HG02798 (cell line): ENCODE measurements around the gene C9orf72.

ENCODE experiments used
- ATAC-seq: cut with Tn5 transposase; IDR thresholded peaks from one replicate; pipeline ENCODE4 v1.9.1; 2021; ENCODE audit warnings: mild to moderate bottlenecking; ENCODE audit not compliant: unreplicated experiment, poor library complexity

Gene C9orf72

DNA sequence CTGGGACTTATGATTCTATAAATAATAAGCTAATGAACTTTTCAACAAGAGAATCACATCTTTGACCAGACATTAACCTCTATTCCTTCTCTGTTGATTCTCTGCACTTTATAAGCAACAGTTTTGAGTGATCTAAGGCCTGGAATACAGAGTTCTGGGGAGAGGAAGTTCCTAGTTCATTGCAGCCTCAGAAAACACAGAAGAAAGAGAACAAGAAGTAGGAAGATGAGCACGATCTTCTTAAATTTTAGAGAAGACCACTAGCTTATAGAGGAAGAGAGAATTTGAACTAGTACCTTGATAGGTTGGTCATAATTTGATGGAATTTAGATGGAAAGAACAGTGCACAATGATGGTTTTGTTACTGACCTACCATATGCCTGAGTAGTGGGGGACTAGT lies 8.5 kb upstream of the C9orf72 start:
- no peak for ATAC-seq

DNA sequence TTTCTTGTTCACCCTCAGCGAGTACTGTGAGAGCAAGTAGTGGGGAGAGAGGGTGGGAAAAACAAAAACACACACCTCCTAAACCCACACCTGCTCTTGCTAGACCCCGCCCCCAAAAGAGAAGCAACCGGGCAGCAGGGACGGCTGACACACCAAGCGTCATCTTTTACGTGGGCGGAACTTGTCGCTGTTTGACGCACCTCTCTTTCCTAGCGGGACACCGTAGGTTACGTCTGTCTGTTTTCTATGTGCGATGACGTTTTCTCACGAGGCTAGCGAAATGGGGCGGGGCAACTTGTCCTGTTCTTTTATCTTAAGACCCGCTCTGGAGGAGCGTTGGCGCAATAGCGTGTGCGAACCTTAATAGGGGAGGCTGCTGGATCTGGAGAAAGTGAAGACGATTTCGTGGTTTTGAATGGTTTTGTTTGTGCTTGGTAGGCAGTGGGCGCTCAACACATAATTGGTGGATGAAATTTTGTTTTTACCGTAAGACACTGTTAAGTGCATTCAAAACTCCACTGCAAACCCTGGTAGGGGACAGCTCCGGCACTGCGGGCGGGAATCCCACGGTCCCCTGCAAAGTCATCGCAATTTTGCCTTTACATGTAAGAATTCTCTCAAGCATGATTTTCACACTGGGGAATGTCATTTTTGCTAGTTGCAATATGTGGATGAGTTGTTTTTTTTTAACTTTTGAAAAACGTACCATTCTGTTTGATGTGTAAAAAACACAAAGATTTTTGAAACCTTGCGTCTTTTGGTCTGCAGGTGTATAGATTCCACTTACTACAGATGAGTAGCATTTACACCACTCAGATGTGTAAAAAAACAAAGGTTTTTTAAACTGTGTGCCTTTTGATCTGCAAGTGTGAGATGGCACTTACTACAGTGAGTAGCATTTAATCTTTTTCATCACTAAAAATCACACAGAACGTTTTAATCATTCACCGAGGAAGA lies 631 bp upstream of the C9orf72 start:
- ATAC-seq, result peak; percentile 90

DNA sequence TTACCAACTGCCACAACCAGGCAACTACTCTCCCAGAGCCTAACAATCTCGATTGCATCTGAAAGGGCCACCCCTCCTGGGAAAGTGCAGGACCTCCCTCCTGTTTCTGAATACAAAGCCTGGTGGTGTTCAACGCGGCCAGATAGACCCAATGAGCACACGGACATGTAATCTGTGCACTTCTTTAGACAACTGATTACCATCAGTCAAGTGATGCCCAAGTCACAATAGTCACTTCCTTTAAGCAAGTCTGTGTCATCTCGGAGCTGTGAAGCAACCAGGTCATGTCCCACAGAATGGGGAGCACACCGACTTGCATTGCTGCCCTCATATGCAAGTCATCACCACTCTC lies 739 bp downstream of the C9orf72 start:
- ATAC-seq, result peak; percentile 27

DNA sequence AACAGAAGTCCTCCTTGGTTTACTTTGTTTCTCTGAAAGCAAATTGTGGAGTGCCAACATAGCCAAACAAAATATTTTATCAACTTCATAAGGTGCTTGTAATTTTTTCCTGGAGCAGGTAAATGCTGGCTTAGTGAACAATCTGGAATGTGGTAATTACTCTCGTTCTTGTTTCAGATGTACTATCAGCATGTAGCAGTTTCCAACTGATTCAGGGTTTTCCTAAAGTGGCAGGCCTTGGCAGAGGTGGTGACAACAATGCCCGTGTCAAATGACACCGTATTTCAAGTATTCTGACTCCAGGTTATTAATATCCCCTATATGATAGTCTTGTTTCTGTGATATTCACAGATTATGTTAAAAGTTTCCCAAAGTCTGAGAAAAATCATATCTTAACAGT lies 1.2 kb downstream of the C9orf72 start:
- ATAC-seq, result no peak

DNA sequence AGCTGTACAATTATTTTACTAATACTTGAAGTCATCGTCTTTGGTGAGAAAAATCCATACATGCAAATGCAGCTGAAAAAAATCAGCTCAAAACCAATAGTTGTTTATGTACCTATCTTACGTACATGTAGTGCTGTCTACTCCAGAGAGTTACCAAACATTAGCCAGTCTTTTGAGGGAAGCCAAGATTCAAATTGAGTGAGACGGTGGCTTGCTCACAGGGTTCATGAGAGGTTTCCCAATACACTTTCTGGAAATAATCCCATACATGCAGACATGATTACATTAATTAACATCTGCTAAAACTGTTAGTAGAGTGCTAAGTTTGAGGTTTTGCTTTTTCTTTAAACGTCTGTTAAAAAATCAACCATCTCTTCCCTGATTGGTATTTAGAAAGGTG lies 2.3 kb downstream of the C9orf72 start:
- no peak for ATAC-seq

DNA sequence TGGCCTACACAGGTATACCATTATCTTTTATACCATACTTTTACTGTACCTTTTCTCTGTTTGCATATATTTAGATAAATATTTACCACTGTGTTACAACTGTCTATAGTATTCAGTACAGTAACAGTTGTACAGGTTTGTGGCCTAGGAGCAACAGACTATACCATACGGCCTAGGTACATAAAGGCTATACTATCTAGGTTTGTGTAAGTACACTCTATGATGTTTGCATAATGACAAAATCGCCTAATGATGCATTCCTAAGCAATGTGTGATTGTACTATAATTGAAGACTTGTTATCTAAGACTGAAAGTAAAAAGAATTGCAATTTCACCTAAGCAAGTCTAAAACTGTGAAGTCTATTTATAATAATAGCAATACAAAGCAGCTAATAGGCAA lies 3.9 kb downstream of the C9orf72 start:
- no peak for ATAC-seq

DNA sequence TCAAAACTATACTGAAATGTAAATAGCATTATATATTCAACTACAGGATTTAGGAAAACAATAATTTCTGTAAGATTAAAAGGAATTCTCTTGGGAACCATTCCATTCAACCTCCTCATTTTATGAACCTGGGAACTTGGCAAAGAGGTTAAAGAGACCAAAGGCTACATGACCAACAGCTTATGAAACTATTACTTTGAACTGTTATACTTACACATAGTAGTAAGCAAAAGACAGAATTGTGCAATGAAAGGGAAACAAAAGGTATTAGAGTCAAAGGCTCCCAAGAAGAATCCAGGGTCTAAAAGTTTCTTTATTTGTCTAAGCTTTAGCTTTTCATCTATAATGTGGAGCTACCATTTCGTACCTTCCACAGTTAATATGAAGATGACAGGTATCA lies 7.2 kb downstream of the C9orf72 start:
- no peak for ATAC-seq

DNA sequence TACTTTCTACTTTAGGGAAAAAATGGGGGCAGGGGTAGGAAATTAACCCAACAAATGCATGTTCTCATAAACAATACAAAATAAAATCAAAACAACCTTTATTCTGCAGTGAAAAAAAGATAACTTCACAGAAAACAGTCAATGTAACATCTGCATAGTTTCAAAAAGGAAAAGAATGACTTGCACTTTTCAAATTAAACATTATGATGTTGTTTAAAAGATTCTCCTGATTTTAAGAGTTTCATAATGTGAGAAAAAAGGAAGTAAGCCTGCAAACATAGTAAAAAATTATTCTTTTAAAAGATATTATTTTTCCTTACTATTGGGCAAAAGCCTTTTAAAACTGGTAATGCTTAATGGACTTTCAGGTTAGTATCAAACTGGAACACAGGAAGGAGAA lies 7.6 kb downstream of the C9orf72 start:
- ATAC-seq, result no peak

DNA sequence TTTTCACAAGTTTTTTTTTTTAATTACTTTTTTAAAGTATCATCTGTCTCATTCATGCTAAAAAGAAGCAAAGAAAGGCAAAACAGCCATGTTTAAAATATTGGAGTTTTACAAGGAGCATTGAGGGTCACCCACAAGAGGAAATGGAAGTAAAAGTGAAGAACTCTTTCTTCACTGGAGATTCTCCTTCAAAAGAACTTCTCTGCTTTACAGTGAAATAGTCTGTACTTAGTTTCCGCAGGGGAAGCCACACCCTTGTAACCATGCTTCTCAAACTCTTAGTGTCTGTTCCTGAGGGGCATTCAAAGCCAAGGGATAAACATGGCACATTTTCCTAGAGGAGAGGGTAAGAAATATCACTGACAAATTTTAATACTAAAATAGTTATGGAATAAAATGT lies 8.6 kb downstream of the C9orf72 start:
- peak; percentile 35 for ATAC-seq

DNA sequence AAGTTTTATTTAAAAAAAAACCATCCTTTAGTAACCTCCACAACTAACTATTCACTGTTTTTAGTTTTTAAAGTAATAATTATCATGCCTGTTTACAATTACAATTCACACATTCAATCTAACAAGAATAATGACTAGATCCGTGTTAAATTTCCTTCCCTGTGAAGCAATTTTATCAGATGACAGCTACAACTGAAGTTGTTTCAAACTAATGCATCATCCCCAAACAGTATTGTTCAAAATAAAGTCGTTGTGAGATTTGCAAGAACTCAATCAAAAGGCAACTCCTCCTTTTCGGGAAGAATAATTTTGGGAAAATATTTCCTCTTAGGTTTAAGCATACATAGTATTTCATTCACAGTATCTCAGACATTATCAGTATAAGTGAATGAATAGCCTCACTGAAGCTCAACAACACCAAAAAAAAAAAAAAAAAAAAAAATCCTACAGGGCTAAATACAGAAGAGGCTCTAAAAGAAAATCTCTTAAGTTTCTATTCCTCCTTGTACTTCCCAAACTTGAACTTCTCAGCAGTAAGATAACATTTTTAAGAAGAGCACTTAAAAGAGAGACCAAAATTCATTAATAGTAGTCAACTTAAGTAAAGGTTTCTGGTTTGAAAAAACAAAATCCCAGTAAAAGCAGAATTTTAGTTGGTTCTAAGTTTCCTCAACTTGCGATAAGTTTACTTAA lies 9.4 kb downstream of the C9orf72 start:
- no peak for ATAC-seq

DNA sequence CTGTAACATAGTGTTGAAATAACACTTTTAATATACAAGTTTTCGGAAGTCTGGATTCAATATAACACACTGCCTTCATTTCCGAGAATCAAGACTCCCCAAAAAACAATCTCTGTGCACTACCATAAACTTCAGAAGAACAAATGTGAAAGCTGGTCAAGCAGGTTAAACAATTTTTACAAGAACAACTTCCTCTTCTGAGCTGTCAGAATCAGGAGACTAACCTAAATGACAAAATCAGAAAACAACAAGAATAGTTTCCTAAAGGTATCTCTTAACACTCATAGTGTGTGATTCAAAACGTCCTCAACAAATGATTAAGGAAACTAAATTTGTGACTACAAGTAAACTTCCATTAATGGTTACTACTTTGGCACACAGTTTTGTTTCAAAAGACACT lies 11.6 kb downstream of the C9orf72 start:
- ATAC-seq, result no peak

DNA sequence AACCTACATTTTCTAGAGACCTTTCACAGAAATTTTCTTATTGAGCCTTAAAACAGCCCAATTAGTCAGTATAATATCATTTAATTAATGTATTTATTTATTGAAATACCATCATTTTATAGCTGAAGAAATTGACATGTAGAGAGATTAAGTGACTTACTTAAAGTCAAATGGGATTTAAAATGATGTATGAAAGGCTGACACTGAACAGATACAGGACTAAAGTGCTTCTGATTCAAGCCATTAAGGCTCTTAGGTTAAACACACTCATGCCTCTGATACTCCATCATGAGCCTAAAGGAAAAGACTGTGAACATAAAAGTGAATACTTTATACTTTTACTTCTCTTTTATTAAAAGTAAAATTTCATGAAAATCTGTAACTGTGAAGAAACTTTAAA lies 12.8 kb downstream of the C9orf72 start:
- ATAC-seq, result no peak

DNA sequence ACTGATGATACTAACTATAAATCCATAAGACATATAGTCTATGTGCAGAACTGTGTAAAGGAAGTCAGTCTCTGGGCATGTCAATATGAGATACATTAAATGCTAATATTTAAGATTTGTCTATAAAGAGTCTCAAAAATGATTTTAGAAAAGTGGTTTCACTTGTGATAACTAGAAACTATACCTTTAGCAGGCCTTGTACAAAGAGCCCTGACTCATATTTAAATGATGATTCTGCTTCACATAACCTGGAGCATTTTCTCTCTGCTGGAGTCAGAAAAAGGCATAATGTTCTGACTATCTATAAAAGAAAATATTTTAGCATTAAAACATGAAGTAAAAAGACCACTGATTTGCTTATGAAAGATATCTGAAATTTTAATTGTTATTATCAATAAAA lies 15.0 kb downstream of the C9orf72 start:
- ATAC-seq, result no peak

DNA sequence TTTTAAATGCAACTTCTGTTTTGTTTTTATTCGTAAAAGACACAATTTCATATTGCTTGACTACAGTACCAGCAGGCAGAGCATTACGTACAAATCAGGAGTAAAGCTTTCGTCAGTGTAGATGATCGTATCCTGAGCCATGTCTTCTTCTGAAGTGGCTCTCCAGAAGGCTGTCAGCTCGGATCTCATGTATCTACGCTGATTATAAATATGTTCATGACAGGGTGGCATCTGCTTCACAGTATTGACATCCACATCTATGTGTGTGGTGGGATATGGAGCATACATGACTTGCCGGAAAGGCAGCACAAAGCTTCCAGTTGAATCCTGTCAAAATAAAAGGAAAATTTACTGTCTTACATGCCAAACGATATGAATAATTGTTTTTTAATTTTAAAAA lies 16.8 kb downstream of the C9orf72 start:
- no peak for ATAC-seq

DNA sequence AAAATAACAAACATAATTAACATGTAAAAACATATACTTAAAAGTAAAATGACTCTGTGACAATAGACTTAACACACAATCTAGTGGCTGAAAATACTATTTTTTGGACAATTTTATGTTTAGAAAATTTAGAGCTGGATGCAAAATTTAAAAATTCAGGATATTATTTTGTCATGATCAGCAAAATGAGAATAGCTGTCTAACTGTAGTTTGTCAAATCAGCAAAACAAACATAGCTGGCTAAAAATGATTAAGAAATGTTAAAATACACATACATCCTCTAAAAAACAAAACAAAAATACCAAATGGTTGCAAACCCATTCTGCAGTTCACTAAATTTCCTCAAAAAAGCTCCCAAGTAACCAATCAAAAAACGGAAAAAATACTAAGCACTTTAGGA lies 18.6 kb downstream of the C9orf72 start:
- no peak for ATAC-seq

DNA sequence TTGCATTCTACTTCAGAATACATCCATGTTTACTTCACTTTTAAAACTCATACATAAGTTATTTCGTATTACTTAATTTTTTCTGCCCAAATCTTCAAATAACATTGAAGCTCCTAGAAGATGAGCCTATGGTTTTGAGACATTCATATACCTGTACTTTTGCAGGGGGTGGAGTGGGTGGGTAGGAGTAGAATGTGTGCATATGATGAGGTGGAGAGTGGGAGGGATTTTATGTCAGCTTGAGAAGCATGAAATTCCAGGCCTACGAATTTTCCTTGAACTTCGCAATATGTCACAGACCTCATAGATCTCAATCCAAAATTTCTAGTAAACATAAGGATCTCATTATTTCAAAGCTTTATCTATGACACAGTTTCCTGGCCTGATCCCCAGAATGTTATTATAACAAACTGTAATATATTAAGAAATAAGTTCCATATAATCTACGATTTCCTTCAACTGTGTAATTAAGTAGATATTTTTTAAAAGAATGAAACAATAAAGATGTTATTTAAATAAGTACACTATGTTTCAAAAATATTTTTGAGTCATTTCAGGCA lies 24.0 kb downstream of the C9orf72 start:
- ATAC-seq, result no peak

DNA sequence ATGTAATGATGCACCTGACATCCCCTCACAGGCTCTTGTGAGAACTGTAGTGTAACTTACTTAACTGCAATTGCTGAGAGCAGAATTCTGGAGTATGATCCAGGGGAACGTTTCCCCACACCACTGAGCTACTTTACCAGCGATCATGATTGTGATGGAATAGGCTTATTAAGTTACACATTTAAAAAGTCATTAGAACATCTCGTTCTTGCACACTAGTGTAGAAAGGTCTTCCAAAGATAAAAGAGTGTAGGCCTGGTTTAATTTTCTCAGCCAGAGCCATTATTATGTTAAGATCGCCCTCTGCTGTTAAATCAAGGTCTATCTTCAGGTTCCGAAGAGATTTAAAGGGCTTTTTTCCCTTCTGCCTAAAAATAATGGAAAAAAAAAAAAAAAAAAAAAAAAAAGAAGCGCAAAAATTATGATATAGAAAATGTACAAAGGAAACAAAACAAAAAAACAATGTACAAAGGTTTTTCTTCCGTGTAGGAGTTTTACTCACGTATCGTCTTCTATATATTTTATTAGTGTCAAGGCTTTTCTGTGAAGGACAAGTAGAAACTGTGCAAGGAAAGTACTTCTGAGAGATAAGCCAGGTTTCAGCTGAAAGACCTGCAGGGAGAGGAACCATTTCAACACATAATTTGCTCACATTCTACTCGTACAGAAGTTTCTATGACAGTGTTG lies 25.1 kb downstream of the C9orf72 start:
- peak; percentile 49 for ATAC-seq

DNA sequence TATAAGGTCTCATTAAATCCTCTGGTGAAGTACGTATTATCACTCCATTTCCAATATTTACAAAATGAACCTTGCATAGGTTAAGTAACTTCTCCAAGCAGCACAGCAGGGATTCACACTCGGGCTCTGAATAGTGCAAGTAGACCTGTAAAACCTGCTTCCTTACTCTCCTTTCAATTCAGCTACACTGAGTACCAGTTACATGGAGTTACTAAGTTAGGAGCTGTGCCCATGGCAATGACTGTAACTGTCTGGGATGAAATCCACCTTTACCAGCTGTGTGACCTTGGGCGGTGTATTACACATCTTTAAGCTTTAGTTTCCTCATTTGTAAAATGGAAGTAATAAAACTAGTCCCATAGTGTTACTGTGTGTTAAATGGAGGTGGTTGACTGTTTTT lies 27.8 kb downstream of the C9orf72 start:
- ATAC-seq, result no peak

DNA sequence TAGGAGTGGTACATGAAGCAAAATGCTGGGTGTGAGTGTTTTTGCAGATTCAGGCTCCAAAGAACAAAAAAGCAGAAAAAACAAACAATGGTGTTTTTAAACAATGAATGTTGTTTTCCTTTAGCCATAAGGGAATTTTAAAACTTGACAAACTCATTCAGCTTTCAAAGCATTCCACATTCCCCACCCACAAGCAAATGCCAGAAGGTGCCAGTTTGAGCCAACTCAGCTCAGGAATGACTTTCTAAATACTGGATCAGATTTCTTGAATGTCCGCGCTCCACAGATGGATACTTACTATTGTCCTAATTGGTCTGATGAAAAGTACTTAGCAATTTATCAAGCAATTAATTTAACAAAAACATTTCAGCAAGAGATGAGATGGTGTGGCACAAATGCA lies 30.8 kb downstream of the C9orf72 start:
- no peak for ATAC-seq

DNA sequence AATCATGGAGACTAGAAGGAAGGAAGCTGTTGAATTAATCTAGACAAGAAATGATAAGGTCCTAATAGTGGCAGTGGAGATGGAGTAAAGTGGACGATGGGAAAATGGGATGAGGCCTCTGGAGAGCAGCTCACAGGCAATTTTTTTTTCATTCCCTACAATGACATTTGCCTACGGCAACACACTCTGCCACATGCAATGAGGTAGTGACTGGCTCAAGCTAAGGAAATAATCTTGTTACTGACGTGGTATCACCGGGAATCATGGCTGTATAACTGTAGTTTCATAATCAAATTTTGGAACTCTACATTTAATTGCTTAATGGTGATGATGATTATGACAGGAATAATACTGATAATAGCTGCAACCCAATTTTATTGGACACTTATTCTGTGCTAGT lies 31.5 kb downstream of the C9orf72 start:
- no peak for ATAC-seq

DNA sequence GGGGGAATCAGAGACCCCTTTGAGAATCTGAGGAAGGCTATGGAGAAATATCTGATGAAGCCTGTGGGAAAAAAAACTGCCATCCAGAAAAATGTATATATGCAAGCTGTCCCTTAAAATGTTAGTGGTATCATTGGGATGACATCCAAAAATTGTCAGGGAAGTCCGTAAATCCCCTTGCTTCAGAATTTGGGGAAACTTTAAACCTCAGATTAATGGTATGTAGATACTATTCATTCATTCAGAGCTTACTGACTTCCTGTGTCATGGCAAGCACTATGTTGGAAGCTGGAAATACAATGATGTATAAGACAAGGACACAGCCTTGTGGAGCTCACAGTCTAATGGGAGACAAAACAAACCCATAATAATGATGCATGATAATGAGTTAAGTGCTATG lies 32.8 kb downstream of the C9orf72 start:
- no peak for ATAC-seq
